ENCODE data around the gene MARS2.
"Not testable (repeated sequence)": the region's sequence is repeated elsewhere in the genome, so short reads cannot be mapped to it uniquely, and the experiment has no call there.

The MARS2 gene

GRCh38 chr2:197711578-197711977 lies 6.4 kb downstream of the MARS2 start:
- H3K27ac ChIP-seq = no peak overlapping the region
- no peak overlapping the region for H3K4me2 ChIP-seq
- H3K79me2 ChIP-seq (ENCODE audit: insufficient read depth, low read depth) = peaks cover 37% of the 10 kb centered on the region
- TF ChIP-seq CTCF (conservative IDR thresholded peaks at IDR 0.05; ENCODE audit: low read depth, low read length) = no peak
- no peak overlapping the region for H3K4me3 ChIP-seq (IDR thresholded peaks at IDR 0.05; ENCODE audit: insufficient read depth, low read depth, low read length)
- no peak overlapping the region for H2AFZ ChIP-seq (ENCODE audit: low read depth)
- peaks cover 27% of the 10 kb centered on the region for H4K20me1 ChIP-seq (ENCODE audit: insufficient read depth)
- H3K4me1 ChIP-seq (ENCODE audit: low read depth, poor library complexity, severe bottlenecking) = peaks cover 28% of the 10 kb centered on the region
- H3K27me3 ChIP-seq (ENCODE audit: insufficient read depth, low read depth) = no peaks in the 10 kb centered on the region
- H3K36me3 ChIP-seq (ENCODE audit: insufficient read depth) = no peaks in the 10 kb centered on the region
- H3K9ac ChIP-seq = no peak overlapping the region

- Histone ChIP-seq H3K4me1 (ENCODE audit: low read depth, poor library complexity, severe bottlenecking) (peaks cover 23% of the 10 kb centered on the region), H3K4me3 (IDR thresholded peaks at IDR 0.05; ENCODE audit: insufficient read depth, low read depth, low read length) (no peak overlapping the region), H3K4me2 (no peak overlapping the region), H3K9ac (no peak overlapping the region), H3K27me3 (ENCODE audit: insufficient read depth, low read depth) (no peaks in the 10 kb centered on the region), H4K20me1 (ENCODE audit: insufficient read depth) (peaks cover 16% of the 10 kb centered on the region), H3K79me2 (ENCODE audit: insufficient read depth, low read depth) (peaks cover 20% of the 10 kb centered on the region), H3K27ac (no peak overlapping the region), H2AFZ (ENCODE audit: low read depth) (no peak overlapping the region), H3K36me3 (ENCODE audit: insufficient read depth) (no peaks in the 10 kb centered on the region)
- no peak for TF ChIP-seq CTCF (conservative IDR thresholded peaks at IDR 0.05; ENCODE audit: low read depth, low read length)
Observed at GRCh38 chr2:197713271-197713670, 8.1 kb downstream of the MARS2 start.

GRCh38 chr2:197717863-197718262 lies 12.7 kb downstream of the MARS2 start:
- H3K4me2 ChIP-seq = no peak overlapping the region
- H3K27me3 ChIP-seq (ENCODE audit: insufficient read depth, low read depth) = no peaks in the 10 kb centered on the region
- H4K20me1 ChIP-seq (ENCODE audit: insufficient read depth) = no peaks in the 10 kb centered on the region
- no peak for TF ChIP-seq CTCF (conservative IDR thresholded peaks at IDR 0.05; ENCODE audit: low read depth, low read length)
- H3K4me1 ChIP-seq (ENCODE audit: low read depth, poor library complexity, severe bottlenecking) = no peaks in the 10 kb centered on the region
- no peaks in the 10 kb centered on the region for H3K36me3 ChIP-seq (ENCODE audit: insufficient read depth)
- no peak overlapping the region for H3K27ac ChIP-seq
- no peak overlapping the region for H3K4me3 ChIP-seq (IDR thresholded peaks at IDR 0.05; ENCODE audit: insufficient read depth, low read depth, low read length)
- no peak overlapping the region for H2AFZ ChIP-seq (ENCODE audit: low read depth)
- H3K9ac ChIP-seq = no peak overlapping the region
- no peaks in the 10 kb centered on the region for H3K79me2 ChIP-seq (ENCODE audit: insufficient read depth, low read depth)

- H3K4me3 ChIP-seq (IDR thresholded peaks at IDR 0.05; ENCODE audit: insufficient read depth, low read depth, low read length) = no peak overlapping the region
- H3K36me3 ChIP-seq (ENCODE audit: insufficient read depth) = no peaks in the 10 kb centered on the region; the same call in 1 of the 2 replicates
- no peaks in the 10 kb centered on the region for H3K79me2 ChIP-seq (ENCODE audit: insufficient read depth, low read depth)
- no peaks in the 10 kb centered on the region for H3K27me3 ChIP-seq (ENCODE audit: insufficient read depth, low read depth)
- H3K4me1 ChIP-seq (ENCODE audit: low read depth, poor library complexity, severe bottlenecking) = no peaks in the 10 kb centered on the region
- H3K27ac ChIP-seq = no peak overlapping the region
- TF ChIP-seq CTCF (conservative IDR thresholded peaks at IDR 0.05; ENCODE audit: low read depth, low read length) = no peak
- no peak overlapping the region for H2AFZ ChIP-seq (ENCODE audit: low read depth)
- H3K9ac ChIP-seq = no peak overlapping the region
- H4K20me1 ChIP-seq (ENCODE audit: insufficient read depth) = no peaks in the 10 kb centered on the region
- no peak overlapping the region for H3K4me2 ChIP-seq
Observed at GRCh38 chr2:197727011-197727410, 21.8 kb downstream of the MARS2 start.

GRCh38 chr2:197728555-197729544 lies 23.7 kb downstream of the MARS2 start:
- not testable (repeated sequence) for H3K27ac ChIP-seq; H3K27me3 ChIP-seq (ENCODE audit: insufficient read depth, low read depth); H3K4me2 ChIP-seq; H2AFZ ChIP-seq (ENCODE audit: low read depth); H4K20me1 ChIP-seq (ENCODE audit: insufficient read depth); H3K4me1 ChIP-seq (ENCODE audit: low read depth, poor library complexity, severe bottlenecking); H3K79me2 ChIP-seq (ENCODE audit: insufficient read depth, low read depth); H3K9ac ChIP-seq; H3K36me3 ChIP-seq (ENCODE audit: insufficient read depth); H3K4me3 ChIP-seq (IDR thresholded peaks at IDR 0.05; ENCODE audit: insufficient read depth, low read depth, low read length)

Data from KMS-11 (cell line).